Suppressor macrophage treated with lipopolysaccharide for 1 hour (primary cell): ENCODE data around the gene SPDEF.

ENCODE experiments used
- DNase-seq, 3 donors: peaks; one replicate each; pipeline ENCODE4 v3.0.0-alpha.2; 2020 to 2022

SPDEF gene

DNA sequence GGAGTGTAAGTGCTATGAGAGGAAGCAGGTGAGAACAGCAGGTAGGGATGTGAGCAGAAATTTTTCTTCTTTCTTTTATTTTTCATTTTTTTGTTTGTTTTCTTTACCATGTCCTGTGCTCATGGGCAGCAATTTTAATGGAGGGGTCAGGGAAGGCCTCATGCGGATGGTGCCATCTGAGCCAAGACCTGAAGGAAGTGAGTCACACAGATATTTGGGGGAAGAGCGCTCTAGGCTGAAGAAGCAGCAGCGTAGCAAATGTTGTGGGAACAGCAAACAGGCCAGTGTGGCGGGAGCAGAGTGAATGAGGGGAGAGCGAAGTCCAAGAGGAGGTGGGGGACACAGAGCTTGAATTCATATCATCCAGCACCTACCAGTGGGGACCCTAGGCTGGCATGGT lies 12.7 kb downstream of the SPDEF start:
- peak in 1 of 3 donors; percentile 10 for DNase-seq

DNA sequence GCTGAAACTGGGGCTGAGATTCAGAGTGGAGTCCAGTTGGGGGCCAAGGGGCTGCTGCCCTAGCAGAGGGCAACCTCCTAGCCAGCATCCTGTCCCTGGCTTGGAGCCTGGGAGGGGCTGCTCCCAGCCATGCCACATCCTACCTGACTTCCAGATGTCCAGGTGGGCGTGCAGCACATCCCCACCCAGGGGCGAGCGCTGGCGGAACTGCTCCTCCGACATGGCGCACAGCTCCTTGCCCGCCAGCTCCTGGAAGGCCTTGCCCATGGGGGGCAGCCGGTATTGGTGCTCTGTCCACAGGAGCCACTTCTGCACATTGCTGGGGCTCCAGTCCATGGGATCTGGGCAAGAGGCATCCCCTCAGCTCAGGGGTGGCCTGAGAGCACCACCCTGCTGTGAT lies 15.3 kb downstream of the SPDEF start:
- DNase-seq = no peak

- no peak for DNase-seq
These were observed 15.9 kb downstream of the SPDEF start for GRCh38 chr6:34540222-34540621.

DNA sequence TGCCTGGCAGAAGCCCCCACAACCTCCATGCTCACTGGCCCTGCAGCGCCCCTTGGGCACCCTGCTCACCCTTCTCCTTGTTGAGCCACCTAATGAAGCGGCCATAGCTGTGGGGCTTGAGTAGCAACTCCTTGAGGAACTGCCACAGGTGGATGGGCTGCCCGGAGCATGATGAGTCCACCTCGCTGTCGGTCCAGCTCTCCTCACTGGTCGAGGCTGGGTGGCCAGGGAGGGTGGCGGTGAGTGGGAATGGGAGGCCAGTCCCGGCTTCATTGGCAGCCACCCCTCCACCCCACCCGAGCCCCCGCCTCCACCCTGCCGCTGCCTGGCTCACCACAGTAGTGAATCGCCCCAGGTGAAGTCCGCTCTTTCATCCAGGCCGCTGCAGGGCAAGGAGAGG lies 16.9 kb downstream of the SPDEF start:
- no peak for DNase-seq

GRCh38 chr6:34538581-34538980 lies 17.5 kb downstream of the SPDEF start:
- no peak for DNase-seq

DNA sequence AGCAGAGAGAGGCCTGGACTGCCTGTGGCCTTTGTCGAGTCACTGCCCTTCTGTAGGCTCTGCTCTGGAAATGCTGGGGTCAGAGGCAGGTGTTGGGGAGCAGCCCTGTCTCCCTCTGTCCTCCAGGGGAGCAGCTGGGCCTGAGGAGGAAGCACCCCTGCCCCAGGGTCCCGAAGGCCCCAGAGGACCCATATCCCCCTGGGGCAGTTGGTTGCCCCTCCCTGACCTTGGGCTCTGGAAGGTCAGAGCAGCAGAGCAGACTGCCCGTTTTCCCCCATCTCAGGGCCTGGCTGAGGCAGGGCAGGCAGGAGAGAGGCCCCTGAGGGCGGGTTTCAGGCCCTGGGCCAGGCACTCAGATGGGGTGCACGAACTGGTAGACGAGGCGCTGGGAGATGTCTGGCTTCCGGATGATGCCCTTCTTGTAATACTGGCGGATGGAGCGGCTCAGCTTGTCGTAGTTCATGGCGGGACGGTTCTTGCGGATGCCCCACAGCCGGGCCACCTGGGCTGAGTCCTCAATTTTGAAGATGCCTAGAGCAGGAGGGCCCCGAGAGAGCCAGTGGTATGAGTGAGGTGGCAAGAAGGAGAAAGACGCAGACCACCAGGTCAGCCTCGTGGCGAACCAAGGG lies 18.1 kb downstream of the SPDEF start:
- no peak for DNase-seq

DNA sequence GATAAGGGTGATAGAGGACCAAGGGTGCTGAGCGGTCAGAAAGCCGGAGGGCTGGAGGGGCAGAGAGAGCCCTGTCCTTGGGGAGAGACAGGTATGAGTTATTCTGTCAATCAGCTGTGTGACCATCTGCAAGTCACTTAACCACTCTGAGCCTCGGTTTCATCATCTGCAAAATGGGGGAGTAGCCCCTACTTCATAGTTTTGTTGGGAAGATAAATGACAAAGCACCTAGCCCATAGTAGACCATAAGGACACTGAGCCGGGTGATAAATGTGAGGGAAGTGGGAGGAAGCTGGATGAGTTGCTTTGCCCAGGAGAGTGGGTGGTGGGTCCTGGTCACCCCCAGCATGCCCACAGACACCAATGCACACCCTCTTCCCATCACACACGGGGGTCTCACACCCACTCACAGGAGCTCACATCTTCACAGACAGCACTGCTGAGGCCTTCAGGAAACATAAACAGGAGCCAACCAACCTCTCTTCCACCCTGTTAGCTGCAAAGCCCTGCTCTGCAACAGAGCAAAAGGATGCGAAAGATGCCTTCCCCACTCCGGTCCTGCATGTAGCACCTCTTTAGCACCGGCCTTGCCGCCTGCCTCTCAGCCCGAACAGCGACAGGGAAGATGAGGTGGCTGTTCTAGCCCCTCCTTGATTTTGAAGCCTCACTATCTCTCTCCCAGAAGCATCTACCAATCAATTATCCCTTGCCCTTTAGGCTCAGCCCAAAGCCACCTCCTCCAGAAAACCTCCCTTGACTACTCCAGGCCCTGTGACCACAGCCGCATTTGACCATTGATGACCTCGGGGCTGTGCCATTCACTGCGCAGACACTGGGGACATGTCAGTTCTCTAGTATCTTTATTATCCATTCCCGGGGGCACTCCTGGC lies 18.9 kb downstream of the SPDEF start:
- DNase-seq = no peak

DNA sequence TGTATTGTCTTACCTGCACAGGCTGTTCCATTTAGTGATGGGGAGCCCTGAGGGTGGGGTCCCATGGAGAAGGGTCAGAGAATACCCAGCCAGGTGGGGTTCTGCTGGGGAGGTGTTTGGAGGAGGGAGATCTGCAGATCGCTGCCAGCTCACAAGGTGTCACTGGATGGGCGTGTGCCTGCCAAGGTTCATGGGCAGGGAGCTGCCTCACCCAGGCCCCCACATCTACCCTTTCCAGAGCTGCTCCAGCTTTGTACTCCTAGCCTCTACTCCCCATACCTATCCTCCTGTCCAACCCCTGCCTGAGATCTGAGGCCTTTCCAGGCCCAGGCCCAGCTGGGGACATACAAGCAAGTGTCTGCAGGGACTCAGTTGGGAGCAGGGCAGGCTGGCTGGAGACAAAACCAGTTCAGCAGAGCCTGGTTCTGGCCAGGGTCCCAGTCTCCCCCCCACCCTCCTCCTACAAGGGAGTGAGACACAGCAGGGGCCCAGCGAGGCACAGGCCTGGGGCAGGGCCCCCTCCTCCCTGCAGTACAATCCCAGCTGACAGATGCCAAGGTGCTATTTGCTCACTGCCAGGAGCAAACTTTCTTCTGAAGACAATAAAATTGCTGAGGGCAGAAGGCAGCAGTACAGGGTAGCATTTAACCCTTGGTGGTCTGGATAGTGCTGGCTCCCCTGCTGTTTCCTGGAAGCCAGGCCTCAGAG lies 19.7 kb downstream of the SPDEF start:
- no peak for DNase-seq

DNA sequence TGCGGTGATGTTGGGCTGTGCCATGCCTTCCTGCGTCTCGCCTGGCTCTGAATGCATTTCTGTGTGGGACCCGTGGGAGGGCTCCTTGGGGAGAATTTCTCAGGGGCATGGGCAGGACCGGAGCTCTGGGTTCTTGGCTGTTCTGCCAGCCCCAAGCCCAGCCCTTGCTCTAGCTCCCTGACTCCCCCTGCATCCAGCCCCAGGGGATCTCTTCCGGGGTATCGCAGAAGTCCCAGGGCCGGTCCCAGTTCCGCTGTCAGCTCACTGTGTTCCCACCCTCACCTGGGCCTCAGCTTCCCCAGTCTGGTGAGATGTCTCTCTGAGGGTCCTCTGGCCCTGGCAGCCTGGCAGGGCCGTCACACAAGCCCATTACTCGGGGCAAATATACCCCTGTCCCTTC lies 20.5 kb downstream of the SPDEF start:
- DNase-seq = no peak

DNA sequence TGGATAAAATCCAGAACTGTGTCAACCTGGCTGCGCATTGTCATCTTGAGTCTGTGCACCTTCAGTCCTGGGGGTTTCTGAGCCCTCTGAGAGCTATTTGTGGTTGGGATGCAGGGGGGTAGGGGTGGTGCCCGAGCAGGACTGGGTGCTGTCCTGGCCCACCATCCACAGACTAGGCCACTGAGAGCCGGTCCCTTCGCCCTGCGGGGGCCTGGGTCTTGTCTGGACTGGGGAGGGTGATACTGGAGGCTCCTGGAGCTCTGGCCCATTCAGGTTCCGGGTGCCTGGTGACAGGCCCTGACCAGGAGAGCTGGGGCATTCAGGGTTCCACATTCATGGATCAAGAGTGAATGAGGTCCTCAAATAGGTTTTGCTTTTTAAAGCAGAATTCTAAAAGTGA lies 20.9 kb downstream of the SPDEF start:
- DNase-seq = no peak

DNA sequence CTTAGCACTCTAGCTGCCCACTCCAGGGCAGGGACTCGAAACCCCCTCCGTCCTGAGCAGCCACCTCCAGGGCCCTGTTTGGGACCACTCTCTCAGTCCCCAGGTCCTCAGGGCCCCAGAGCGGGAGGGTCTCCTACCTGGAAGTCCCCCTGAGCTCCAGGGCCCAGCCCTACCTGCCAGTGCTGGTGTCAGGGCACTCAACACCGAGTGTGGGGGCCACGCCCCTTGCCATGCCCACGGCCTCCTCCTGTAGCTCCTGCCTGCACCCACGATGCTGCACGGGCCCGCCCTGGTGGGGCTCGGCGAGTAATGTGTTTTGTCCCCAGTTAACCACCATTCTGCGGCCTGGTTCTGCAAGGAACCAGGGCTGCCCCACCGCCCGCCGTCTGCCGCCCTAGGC lies 21.5 kb downstream of the SPDEF start:
- DNase-seq = no peak

GRCh38 chr6:34534146-34534545 lies 22.0 kb downstream of the SPDEF start:
- DNase-seq = no peak

- DNase-seq = no peak
These were observed 23.9 kb downstream of the SPDEF start for GRCh38 chr6:34532230-34532629.

- DNase-seq = peak; percentile 14 to 37 (median 24)
These were observed 24.4 kb downstream of the SPDEF start for GRCh38 chr6:34531580-34532201.

GRCh38 chr6:34530753-34531365 lies 25.3 kb downstream of the SPDEF start:
- DNase-seq = no peak

- DNase-seq = no peak
These were observed 26.3 kb downstream of the SPDEF start for GRCh38 chr6:34529665-34530327.

DNA sequence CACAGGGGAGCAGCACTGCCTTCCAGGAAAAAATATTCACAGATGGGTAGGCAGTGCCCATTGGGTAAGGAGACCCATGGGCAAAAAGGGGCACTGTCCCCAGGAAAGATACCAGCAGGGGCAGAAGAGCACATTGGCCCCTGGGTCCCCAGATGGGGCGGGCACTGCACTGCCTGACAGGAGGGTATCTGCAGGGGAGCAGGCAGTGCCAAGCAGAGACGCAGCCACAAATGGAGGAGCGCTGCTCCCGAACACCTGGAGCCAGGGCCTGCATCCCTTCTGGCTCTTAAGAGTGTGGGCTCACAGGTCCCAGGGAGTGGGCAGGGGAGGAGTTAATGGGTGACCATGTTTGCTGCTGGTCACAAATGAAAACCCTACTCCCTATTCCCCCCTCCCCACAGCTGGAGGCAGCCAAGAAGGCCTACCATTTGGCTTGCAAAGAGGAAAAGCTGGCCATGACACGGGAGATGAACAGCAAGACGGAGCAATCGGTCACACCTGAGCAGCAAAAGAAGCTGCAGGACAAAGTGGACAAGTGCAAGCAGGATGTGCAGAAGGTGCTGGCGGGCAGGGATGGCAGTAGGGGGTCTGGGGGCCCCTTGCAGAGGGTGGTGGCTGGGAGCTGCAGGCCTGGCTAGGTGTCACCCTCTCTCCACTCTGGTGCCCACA lies 27.0 kb downstream of the SPDEF start:
- DNase-seq = no peak

DNA sequence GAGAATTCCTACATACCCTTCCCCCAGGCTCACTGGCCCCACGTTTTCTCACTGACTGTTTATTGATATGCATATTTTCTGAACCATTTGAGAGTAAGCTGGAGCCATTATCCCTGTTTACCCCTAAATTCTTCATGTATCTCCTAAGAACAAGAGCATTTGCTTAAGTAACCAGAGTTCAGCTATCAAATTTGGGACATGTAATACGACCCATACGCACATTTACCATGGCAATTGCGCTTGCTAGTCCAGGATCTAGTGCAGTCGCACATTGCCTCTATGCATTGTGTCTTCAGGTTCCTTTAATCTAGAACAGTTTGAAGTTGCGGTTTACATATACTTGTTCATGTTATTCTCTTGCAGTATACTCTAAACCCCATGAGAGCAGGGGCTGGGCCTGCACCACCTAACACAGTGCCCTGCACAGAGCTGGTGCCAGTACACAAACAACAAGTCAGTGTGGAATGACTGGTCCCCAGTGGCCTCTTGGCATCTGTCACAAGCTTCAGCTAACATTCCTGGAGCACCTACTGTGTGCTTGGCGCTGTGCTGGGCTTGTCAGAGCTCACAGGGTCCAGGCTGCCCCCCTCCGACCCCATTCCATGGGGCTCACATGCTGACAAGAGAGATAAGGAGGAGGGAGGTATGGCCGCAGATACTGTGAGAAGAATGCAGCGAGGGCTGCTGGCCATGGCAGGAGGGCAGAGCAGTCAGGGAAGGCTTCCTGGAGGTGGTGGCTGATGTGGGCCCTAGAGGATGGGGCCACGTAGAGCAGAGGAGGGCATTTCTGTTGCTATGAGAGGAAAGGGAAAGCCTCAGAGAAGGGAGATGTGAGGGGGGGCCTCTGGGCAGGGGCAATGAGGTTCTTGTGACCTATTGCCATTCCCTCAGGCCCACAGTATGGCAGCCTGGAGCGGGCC lies 28.1 kb downstream of the SPDEF start:
- no peak for DNase-seq

DNA sequence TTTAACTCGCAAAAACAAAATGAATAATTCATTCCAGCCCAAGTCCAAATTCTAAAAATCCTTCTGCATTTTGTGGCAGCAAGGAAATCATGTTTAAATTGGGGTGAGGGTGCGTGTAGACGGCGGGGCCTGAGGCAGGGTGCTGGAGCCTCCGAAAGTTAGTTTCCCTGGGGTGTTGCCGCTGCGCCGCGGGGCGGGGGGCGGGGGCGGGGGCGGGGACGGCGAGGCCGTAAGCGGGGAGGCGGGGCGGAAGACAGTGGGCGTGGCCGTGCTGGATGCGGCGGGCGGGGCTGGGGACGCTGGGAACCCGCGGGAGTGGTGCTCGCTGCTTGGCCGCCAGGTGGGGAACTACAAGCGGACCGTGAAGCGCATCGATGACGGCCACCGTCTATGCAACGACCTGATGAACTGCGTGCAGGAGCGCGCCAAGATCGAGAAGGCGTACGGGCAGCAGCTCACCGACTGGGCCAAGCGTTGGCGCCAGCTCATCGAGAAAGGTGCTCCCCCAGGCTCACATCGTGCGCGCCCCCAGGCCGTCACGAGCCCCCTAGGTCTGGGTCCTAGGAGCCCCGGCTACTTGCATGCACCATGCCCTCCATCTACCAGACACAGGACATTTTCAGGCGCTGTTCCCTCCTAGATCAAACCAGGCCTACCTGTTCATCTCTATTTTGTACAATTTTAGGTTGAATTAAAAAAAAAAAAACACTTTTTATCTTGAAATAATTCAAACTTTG lies 29.0 kb downstream of the SPDEF start:
- peak; percentile 91 to 98 (median 97) for DNase-seq
